SHP77 treated with DMSO at 0.1 percent for 48 hours (cell line): ENCODE data around the gene DPP10.

ENCODE experiments used
- DNase-seq: peaks from one replicate; lab custom pipeline; 2025; lab: John Stamatoyannopoulos, UW

DPP10 gene

DNA sequence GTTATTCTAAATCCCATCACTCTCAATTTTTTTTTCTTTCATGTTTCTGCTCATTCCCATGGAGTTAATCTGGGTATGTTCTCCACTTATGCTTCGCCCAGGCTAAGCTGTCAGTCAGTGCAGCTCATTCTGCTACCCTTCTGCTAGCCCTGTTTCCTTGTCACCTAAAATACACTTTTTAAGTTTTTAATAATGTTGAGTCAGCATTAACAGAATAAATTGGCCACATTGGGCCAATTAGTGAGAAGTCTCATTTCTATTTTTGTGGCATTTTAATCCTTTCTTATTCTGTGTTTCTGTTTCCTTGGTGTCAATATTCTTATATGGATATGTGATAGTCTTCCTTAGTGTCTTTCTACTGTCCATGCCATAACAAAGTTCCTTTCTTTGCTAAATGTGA, 1126.2 kb downstream of the DPP10 start:
- no peak for DNase-seq

GRCh38 chr2:115569547-115569946, 1127.1 kb downstream of the DPP10 start:
- no peak for DNase-seq

GRCh38 chr2:115572746-115573145, 1130.3 kb downstream of the DPP10 start:
- no peak for DNase-seq

- DNase-seq: no peak
These were observed 1131.3 kb downstream of the DPP10 start for GRCh38 chr2:115573756-115574155.

GRCh38 chr2:115574667-115575066, 1132.2 kb downstream of the DPP10 start:
- DNase-seq: no peak

DNA sequence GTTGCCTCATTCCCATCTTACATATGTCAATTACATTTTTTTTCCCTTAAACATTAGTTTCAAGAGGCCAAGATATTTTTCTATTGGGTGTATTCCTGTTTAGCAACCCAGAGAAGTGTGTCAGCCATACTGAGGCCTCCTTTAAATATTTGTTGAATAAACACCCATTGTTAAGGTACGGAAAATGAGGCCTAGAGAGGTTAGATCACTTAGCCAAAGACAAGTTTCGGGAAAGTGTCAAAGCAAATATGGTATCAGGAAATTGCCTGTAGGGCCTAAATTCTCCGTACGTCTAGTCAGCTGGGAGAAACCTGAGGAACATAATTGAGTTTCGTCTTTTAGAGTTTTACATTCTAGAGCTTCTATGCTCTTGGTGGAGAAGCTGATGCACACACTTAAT, 1138.3 kb downstream of the DPP10 start:
- DNase-seq: no peak

- no peak for DNase-seq
These were observed 1142.1 kb downstream of the DPP10 start for GRCh38 chr2:115584507-115584906.

DNA sequence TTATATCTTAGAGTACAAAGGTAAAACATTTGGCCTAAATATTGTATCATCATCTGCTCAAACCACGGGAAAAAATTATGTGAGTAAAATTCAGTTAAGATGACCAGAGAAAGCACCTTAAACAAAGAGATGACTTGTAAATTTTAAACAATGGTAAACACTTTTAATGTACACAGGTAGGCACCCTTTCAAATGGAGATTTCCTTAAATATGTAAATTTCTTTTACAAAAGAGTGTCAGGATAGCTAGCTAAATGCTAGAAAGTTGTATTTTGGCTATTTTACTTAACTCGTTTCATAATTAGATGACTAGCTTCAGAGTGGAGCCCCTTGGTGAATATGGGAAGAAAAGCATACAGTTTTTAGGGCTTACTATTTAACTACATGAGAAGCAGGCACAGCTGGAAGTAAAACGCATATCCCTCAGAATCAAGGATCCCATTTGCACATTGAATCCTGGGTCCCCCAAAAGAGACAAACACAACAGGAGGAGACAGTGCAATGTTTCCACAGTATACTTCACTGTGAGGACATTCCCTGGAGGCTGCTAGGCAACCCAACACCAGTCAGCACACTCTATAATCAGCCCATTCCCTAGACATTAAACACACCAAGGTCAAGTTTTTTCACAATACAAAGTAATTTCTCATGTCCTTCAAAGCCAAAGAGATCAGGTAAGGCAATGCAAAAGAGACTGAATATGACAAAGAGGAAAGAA, 1154.4 kb downstream of the DPP10 start:
- DNase-seq: no peak

DNA sequence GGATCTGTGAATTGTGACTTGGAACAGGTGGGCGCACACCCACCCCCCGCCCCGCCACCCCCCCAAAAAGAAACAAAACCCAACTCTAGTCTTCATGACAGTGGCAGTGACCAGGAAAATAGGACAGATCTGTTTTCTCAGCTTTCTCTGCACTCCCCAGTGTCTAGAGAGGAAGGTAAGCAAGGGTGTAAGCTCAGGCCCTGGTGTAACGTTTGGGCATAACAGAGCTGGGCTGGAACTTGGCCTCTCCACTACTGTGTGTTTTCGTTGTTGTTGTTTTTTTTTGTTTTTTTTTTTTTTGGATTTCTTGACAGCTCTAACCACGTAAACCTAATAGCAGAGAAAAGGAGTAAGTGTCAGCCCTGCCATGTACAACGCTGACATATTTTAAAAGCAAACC, 1160.8 kb downstream of the DPP10 start:
- DNase-seq: no peak

GRCh38 chr2:115606350-115606749, 1163.9 kb downstream of the DPP10 start:
- no peak for DNase-seq

- DNase-seq: no peak
These were observed 1167.5 kb downstream of the DPP10 start for GRCh38 chr2:115609978-115610377.

DNA sequence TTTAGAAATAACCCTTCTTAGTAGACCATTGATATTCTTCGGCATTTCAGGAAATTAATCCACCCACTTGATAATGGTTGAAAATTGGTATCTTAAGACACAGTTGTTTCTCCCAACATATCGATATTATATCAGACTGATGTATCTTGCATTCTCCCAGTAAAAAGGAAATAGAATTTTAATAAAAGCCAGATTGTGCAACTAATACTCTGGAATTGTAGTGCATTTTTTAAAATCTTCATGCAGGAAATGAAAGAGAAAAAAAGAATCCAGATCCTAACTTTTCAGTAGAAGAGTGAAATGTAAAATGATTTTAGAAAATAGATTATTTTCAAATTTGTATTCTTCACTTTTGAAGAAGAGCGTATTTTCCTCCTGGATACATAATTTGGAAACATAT, 1168.4 kb downstream of the DPP10 start:
- no peak for DNase-seq

DNA sequence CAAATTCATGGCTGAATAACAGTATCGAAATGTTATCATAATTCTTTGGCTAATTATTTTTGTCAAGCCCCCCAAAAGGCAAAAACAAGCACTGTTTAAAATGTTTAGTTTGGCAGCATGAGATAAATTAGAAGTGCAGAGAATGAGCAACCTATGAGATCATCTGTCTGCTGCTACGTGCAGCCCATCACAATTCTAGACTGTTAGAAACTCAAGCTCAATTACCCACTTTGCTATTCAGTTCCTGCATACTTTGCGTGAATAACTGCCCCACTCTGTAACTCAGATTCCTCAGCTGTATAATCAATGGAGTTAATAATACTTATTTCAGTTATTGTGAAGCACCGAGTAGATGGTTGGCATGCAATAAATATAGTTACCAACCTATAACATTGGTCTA, 1181.9 kb downstream of the DPP10 start:
- DNase-seq: no peak

- no peak for DNase-seq
These were observed 1192.1 kb downstream of the DPP10 start for GRCh38 chr2:115634578-115634977.

- DNase-seq: no peak
These were observed 1193.0 kb downstream of the DPP10 start for GRCh38 chr2:115635430-115635829.

- no peak for DNase-seq
These were observed 1207.3 kb downstream of the DPP10 start for GRCh38 chr2:115649731-115650130.

- DNase-seq: no peak
These were observed 1208.4 kb downstream of the DPP10 start for GRCh38 chr2:115650827-115651226.

GRCh38 chr2:115652652-115653051, 1210.2 kb downstream of the DPP10 start:
- no peak for DNase-seq

GRCh38 chr2:115654362-115654761, 1211.9 kb downstream of the DPP10 start:
- DNase-seq: no peak

DNA sequence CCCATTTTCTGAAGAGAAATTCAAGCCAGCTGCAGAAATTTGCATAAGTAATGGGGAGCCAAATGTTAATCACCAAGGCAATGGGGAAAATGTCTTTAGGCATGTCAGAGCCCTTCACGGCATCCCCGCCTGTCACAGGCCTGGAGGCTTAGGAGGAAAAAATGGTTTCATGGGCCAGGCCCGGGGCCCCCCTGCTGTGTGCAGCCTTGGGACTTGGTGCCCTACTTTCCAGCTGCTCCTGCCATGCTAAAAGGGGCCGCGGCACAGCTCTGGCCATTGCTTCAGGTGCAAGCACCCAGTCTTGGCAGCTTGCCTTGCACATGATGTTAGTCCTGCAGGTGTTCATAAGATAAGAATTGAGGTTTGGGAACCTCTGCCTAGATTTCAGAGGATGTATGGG, 1235.7 kb downstream of the DPP10 start:
- DNase-seq: no peak

DNA sequence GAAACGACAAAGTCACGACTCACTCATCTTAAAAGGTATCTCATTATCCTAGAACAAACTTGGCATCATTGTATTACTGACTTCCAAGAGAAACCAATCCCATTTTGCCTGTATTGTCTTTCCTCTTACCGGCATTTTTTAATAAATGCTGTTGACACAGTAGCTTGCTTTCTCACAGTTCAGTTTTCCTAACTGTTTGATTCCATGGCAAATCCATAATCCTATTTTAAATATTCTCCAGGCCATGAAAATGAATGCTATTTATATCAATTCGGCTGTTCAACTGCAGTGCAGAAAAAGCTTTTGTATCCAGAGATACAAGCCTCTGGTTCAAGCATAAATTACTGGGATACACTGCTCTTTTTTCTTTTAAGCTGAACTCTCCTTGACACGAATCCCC, 1241.9 kb downstream of the DPP10 start:
- no peak for DNase-seq

- no peak for DNase-seq
These were observed 1249.0 kb downstream of the DPP10 start for GRCh38 chr2:115691409-115691808.

DNA sequence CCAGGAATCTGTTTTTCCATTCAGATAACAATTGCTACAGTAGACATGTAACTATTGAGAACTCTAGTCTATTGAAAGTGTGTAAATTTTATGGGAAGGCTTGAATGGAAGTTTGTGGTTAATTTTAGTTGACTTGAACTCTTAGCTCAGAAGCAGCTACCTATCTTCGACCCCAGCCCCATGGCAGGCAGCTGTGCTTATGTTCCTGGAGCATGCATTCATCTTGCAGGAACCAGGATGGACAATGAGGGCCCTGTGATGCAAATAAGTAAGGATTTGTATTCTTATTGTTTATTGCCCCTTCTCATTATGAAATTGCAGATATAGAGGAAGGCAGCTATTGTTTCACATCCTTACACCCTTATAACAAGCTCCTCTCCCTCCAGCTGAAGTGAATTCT, 1252.2 kb downstream of the DPP10 start:
- no peak for DNase-seq

GRCh38 chr2:115733190-115733775, 1290.8 kb downstream of the DPP10 start:
- no peak for DNase-seq
